ENCODE data around the gene SCUBE2.
"Not testable (repeated sequence)": the region's sequence is repeated elsewhere in the genome, so short reads cannot be mapped to it uniquely, and the experiment has no call there.

Gene SCUBE2

DNA sequence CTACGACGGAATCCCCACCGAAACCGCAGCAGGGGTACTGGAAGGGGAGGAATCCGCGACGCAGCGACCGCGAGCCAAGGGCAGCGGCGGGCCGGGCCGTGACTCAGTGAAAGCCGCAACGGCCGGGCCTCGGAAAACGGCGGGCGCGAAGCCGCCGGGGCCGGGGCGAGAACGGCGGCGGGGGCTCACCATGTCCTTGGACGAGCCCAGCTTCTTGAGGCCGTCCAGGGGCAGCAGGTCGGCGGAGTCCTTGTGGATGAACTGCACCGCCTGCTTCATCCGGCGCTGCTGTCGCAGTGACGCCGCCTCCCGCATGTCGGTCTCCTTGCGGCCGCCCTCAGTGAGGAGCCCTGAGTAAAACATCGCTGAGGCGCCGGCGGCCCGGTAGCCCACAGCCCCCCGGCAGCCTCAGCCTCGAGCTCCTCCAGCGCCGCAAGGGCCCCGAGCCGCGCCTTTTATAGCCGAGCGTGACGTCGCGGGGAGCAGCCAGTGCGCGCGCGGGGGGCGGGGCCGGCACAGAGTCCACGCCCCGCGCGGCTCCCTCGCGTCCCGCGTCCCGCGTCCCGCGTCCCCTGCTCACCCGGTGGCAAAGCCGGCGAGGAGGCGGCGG is 87.7 kb downstream of the SCUBE2 start, which contains the start of gene NRIP3:
Gene NRIP3, minus strand, starts transcription at position 429 of the 610 bp plus-strand sequence. Its CDS starts 66 bp downstream, at position 363.
- DNase-seq, result peak; percentile 75

DNA sequence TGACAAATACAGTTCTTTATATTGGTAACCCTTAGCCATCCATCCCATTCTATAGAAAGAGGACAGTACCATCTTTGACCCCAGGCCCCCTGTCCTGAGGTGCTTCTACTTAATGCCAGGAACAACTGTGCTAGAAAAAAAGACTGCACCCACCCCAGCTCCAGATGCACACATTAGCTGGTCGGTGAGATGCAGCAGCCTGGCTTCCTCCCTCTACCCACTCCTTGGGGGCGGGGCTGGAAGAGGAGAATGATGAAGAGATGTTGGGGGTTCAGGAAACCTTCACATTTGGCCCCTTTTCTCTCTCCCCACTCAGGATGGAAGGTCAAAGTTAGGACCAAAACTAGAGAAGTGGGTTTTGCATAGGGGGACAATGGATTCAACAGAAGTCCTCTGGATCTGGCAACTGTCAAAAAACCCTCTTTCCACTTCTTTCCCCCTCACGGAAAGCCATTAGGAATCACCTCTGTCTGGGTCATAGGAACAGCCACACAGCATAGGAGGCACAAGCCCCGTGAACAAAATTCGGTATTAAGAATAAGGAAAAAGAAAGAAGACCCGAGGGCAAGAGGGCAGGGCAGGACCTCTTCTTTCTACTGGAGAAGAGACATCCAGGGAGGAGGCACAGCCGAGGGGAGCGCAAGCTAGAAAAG is 88.4 kb downstream of the SCUBE2 start:
- peak; percentile 27 for DNase-seq

GRCh38 chr11:9001736-9002135 is 89.7 kb downstream of the SCUBE2 start:
- DNase-seq, result peak; percentile 49

- no peak for DNase-seq
Observed at GRCh38 chr11:8998017-8998416, 93.4 kb downstream of the SCUBE2 start.

- DNase-seq, result no peak
Observed at GRCh38 chr11:8997451-8997850, 93.9 kb downstream of the SCUBE2 start.

GRCh38 chr11:8989453-8989852 is 101.9 kb downstream of the SCUBE2 start:
- no peak for DNase-seq

DNA sequence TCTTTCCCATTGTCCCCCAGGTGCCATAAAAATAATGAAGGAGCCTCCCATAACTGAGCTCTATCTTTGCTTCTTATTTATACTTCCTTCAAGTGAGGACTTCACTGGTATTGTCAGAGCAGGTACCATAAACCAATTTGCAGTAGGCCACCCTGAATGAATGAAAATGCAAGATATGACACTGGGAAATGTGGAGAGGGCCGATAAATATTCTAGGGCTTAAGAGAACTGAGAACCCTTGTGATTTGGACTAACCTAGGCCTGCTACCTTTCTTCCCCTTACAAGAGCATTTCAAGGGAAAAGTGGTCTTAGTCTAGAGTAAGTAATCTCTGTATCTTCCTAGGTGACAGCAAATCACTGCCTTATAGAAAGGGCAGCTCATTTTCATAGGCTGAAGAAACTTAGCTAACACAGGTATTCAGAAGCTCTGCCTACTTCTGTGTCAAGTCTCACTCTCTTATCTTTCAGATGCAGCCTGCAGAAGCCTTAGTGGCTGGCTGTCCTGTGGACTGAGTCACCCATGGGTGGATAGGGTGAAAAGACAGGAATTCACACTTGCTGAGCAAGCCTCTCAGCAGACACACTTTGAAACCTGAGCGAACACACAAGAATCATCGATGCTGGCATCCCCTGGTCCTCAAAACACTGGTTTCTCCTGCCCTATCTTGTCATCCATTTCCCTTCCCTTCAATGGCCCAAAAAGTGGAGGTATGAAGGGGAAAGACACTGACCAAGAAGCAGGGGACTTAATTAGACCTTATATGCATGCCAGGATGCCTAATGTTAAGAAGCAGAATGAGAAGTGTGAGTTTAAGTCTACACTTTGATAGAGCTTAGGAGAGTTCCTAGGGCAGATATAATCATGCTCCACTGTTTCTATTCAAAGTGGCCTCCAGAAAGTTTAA is 102.8 kb downstream of the SCUBE2 start:
- DNase-seq, result no peak

- no peak for DNase-seq
Observed at GRCh38 chr11:8987446-8987845, 104.0 kb downstream of the SCUBE2 start.

DNA sequence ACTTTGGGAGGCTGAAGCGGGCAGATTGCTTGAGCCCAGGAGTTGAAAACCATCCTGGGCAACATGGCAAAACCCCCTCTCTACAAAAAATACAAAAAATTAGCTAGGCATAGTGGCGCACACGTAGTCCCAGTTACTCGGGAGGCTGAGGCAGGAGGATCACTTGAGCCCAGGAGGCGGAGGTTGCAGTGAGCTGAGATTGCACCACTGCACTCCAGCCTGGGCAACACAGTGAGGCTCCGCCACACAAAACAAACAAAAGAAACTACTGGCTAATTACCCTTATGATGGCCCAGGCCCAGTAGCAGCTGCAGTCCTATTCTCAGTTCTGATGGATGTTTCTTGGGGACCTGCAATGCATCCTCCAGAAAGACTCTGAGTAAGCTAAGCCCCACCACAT is 104.6 kb downstream of the SCUBE2 start:
- DNase-seq, result not testable (repeated sequence)

DNA sequence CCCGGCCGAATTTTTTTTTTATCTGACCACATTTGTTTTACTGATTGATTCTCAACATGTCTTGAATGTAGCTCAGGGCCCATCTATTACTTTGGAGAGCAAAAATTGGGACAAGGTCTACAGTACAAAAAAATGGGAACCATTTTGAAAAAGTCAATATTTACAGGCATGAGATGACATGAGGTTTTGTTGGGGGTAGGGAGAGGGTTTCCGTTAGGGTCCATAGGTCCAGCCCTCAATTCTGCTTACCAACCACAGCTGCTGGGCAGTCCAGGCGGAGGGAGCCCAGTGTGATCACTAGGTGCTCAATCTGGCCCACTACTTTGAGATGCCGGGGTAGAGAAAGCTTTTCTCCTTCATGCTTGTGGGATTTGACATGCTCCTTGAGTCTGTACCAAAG is 105.9 kb downstream of the SCUBE2 start:
- DNase-seq, result no peak

GRCh38 chr11:8983552-8983951 is 107.8 kb downstream of the SCUBE2 start:
- DNase-seq, result no peak

GRCh38 chr11:8980485-8980884 is 110.9 kb downstream of the SCUBE2 start:
- no peak for DNase-seq

DNA sequence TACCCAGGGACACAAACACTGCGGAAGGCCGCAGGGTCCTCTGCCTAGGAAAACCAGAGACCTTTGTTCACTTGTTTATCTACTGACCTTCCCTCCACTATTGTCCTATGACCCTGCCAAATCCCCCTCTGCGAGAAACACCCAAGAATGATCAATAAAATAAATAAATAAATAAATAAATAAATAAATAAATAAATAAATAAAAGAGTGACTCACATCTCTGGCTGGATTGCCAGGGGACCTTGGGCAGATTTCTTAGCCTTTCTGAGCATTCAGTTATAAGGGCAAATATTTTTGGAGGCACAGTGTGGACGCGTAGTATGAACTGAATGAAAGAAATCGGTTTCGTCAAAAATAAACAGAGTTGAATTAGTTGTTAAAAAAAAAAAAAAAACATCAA is 112.0 kb downstream of the SCUBE2 start:
- DNase-seq, result not testable (repeated sequence)

GRCh38 chr11:8973121-8973520 is 118.3 kb downstream of the SCUBE2 start:
- no peak for DNase-seq

GRCh38 chr11:8971924-8972316 is 119.5 kb downstream of the SCUBE2 start:
- no peak for DNase-seq

DNA sequence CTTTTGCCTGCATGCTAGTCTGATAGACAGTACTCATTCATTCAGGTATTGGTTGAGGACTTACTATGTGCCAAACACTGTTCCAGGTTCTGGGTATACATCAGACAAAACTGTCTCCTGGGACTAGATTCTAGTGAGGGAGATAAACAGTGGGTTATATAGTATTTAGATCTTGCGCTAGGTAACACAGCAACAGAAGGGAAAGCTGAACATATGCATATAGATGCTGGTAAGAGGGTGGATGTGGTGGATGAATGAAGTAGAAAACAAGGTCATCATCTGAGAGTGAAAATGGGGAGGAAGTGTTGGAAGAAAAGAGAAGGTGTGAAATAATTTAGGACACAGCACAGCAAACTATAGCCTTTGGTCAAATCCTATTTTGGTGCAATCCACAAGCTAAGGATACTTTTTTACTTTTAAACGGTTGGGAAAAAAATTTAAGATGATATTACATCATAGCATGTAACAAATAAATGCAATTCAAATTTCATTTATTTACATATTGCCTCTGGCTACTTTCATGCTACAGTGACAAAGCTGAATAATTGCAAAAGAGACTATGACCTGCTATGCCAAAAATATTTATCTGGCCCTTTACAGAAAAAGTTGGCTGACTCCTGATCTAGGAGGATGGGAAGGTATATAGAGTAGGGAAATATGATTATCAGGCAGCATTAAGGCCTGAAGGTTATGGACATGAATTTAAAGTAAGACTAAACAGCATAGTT is 120.0 kb downstream of the SCUBE2 start:
- DNase-seq, result no peak

Measured in activated naive CD4-positive, alpha-beta T cell treated with anti-CD3 and anti-CD28 coated beads, Interleukin-2, amount 50 U/mL, for 16 hours (primary cell).